Testis (tissue), 2 donors: Measurements from ENCODE around the gene NOC4L.

Source experiments
- CTCF ChIP-seq, 3 experiments: fragments of 450-650 bp in 2 of 3; fragments of 200-600 bp in 1 of 3; sonication (generic) in 1 of 3; IDR thresholded peaks; one replicate each; pipeline ENCODE4 v1.5.1; 2016 to 2019; ENCODE audit warnings: antibody characterized with exemption in 3 of 3, mild to moderate bottlenecking in 2 of 3, moderate library complexity in 1 of 3
- POLR2A ChIP-seq: fragments of 450-650 bp; IDR thresholded peaks from one replicate; pipeline ENCODE4 v1.6.1; 2017; ENCODE audit warnings: antibody characterized with exemption, mild to moderate bottlenecking, moderate library complexity

- no peak for TF ChIP-seq CTCF (IDR thresholded peaks at IDR 0.05)
- TF ChIP-seq POLR2A: no peak
Measured at GRCh38 chr12:132147423-132148367, 3.4 kb downstream of the NOC4L start.
